T-helper 2 cell treated with Interferon-gamma antibody and Interleukin-4, amounts not matched to agents 5 μg/mL and 100 μg/mL, for 36 hours (primary cell): ENCODE data around the gene SPRYD3.

Experiments used
- DNase-seq: peaks from one replicate; pipeline ENCODE4 v3.0.0; 2021; ENCODE audit warnings: low spot score
- H3K27ac Mint-ChIP-seq: one replicate; pipeline ENCODE4 v1.8.0; 2021; ENCODE audit warnings: mild to moderate bottlenecking, mixed read lengths
- H3K27me3 Mint-ChIP-seq: one replicate; pipeline ENCODE4 v1.8.0; 2021; ENCODE audit warnings: low read depth, mixed read lengths
- H3K36me3 Mint-ChIP-seq: one replicate; pipeline ENCODE4 v1.8.0; 2021; ENCODE audit warnings: low read depth, mixed read lengths
- H3K4me1 Mint-ChIP-seq: one replicate; pipeline ENCODE4 v1.8.0; 2021; ENCODE audit warnings: low read depth, mixed read lengths
- H3K4me3 Mint-ChIP-seq: one replicate; pipeline ENCODE4 v1.8.0; 2022; ENCODE audit warnings: mild to moderate bottlenecking, moderate library complexity, mixed read lengths
- H3K9me3 Mint-ChIP-seq: one replicate; pipeline ENCODE4 v1.8.0; 2021; ENCODE audit warnings: mixed read lengths

The SPRYD3 gene

GRCh38 chr12:53078425-53079225, 565 bp downstream of the SPRYD3 start:
- Mint-ChIP-seq H3K36me3 (peaks cover 27% of the 10 kb centered on the region), H3K4me1 (peaks cover 26% of the 10 kb centered on the region), H3K27ac (peak overlapping the region; percentile 93), H3K9me3 (no peaks in the 10 kb centered on the region), H3K27me3 (no peaks in the 10 kb centered on the region), H3K4me3 (peak overlapping the region; percentile 87)
- DNase-seq, result no peak

- peaks cover 35% of the 10 kb centered on the region for H3K36me3 Mint-ChIP-seq
- H3K4me1 Mint-ChIP-seq, result peaks cover 22% of the 10 kb centered on the region
- no peaks in the 10 kb centered on the region for H3K27me3 Mint-ChIP-seq
- H3K9me3 Mint-ChIP-seq, result no peaks in the 10 kb centered on the region
- H3K27ac Mint-ChIP-seq, result no peak overlapping the region
- peak overlapping the region; percentile 87 for H3K4me3 Mint-ChIP-seq
- DNase-seq, result no peak
Measured at GRCh38 chr12:53077030-53077429, 2.2 kb downstream of the SPRYD3 start.

- H3K27me3 Mint-ChIP-seq, result no peaks in the 10 kb centered on the region
- H3K36me3 Mint-ChIP-seq, result peaks cover 35% of the 10 kb centered on the region
- no peak overlapping the region for H3K27ac Mint-ChIP-seq
- no peaks in the 10 kb centered on the region for H3K9me3 Mint-ChIP-seq
- H3K4me1 Mint-ChIP-seq, result peaks cover 22% of the 10 kb centered on the region
- DNase-seq, result no peak
- H3K4me3 Mint-ChIP-seq, result no peak overlapping the region
Measured at GRCh38 chr12:53076461-53076860, 2.7 kb downstream of the SPRYD3 start.

GRCh38 chr12:53074999-53075370, 4.2 kb downstream of the SPRYD3 start:
- DNase-seq, result no peak
- Mint-ChIP-seq H3K27ac (no peak overlapping the region), H3K36me3 (peaks cover 41% of the 10 kb centered on the region), H3K4me1 (peaks cover 18% of the 10 kb centered on the region), H3K9me3 (no peaks in the 10 kb centered on the region), H3K4me3 (no peak overlapping the region), H3K27me3 (no peaks in the 10 kb centered on the region)

GRCh38 chr12:53074283-53074998, 4.7 kb downstream of the SPRYD3 start:
- H3K9me3 Mint-ChIP-seq, result no peaks in the 10 kb centered on the region
- no peak for DNase-seq
- peaks cover 41% of the 10 kb centered on the region for H3K36me3 Mint-ChIP-seq
- H3K4me3 Mint-ChIP-seq, result no peak overlapping the region
- H3K27ac Mint-ChIP-seq, result no peak overlapping the region
- no peaks in the 10 kb centered on the region for H3K27me3 Mint-ChIP-seq
- peaks cover 14% of the 10 kb centered on the region for H3K4me1 Mint-ChIP-seq

- Mint-ChIP-seq H3K36me3 (peaks cover 41% of the 10 kb centered on the region), H3K27me3 (no peaks in the 10 kb centered on the region), H3K4me1 (peaks cover 14% of the 10 kb centered on the region), H3K9me3 (no peaks in the 10 kb centered on the region), H3K27ac (no peak overlapping the region), H3K4me3 (no peak overlapping the region)
- no peak for DNase-seq
Measured at GRCh38 chr12:53073881-53074280, 5.3 kb downstream of the SPRYD3 start.

GRCh38 chr12:53071591-53072551, 7.3 kb downstream of the SPRYD3 start:
- no peak for DNase-seq
- H3K36me3 Mint-ChIP-seq, result peaks cover 33% of the 10 kb centered on the region
- peak overlapping the region; percentile 37 for H3K27ac Mint-ChIP-seq
- H3K27me3 Mint-ChIP-seq, result no peaks in the 10 kb centered on the region
- H3K4me1 Mint-ChIP-seq, result peaks cover 5% of the 10 kb centered on the region
- H3K9me3 Mint-ChIP-seq, result no peaks in the 10 kb centered on the region
- no peak overlapping the region for H3K4me3 Mint-ChIP-seq

GRCh38 chr12:53070877-53071492, 8.2 kb downstream of the SPRYD3 start:
- peaks cover 7% of the 10 kb centered on the region for H3K4me1 Mint-ChIP-seq
- no peak overlapping the region for H3K4me3 Mint-ChIP-seq
- peaks cover 35% of the 10 kb centered on the region for H3K36me3 Mint-ChIP-seq
- H3K9me3 Mint-ChIP-seq, result no peaks in the 10 kb centered on the region
- no peak overlapping the region for H3K27ac Mint-ChIP-seq
- DNase-seq, result no peak
- H3K27me3 Mint-ChIP-seq, result no peaks in the 10 kb centered on the region

GRCh38 chr12:53069621-53070410, 9.4 kb downstream of the SPRYD3 start:
- Mint-ChIP-seq H3K27me3 (no peaks in the 10 kb centered on the region), H3K4me3 (no peak overlapping the region), H3K27ac (no peak overlapping the region), H3K36me3 (peaks cover 32% of the 10 kb centered on the region), H3K4me1 (peaks cover 4% of the 10 kb centered on the region), H3K9me3 (no peaks in the 10 kb centered on the region)
- DNase-seq, result no peak

- H3K9me3 Mint-ChIP-seq, result no peaks in the 10 kb centered on the region
- H3K27ac Mint-ChIP-seq, result no peak overlapping the region
- no peaks in the 10 kb centered on the region for H3K27me3 Mint-ChIP-seq
- no peak overlapping the region for H3K4me3 Mint-ChIP-seq
- DNase-seq, result no peak
- peaks cover 4% of the 10 kb centered on the region for H3K4me1 Mint-ChIP-seq
- H3K36me3 Mint-ChIP-seq, result peaks cover 32% of the 10 kb centered on the region
Measured at GRCh38 chr12:53068811-53069585, 10.2 kb downstream of the SPRYD3 start.

- Mint-ChIP-seq H3K9me3 (no peaks in the 10 kb centered on the region), H3K36me3 (peaks cover 30% of the 10 kb centered on the region), H3K4me1 (peaks cover 2% of the 10 kb centered on the region), H3K27ac (no peak overlapping the region), H3K27me3 (no peaks in the 10 kb centered on the region), H3K4me3 (no peak overlapping the region)
- DNase-seq, result no peak
Measured at GRCh38 chr12:53067993-53068770, 11.0 kb downstream of the SPRYD3 start.
